Femur (tissue), 1 donor: ENCODE results near the gene SPINK1.
"Not testable (repeated sequence)": the region's sequence is repeated elsewhere in the genome, so short reads cannot be mapped to it uniquely, and the experiment has no call there.

Source experiments
- DNase-seq: peaks from one replicate; pipeline ENCODE4 v3.0.0-alpha.2; 2017

SPINK1 gene

DNA sequence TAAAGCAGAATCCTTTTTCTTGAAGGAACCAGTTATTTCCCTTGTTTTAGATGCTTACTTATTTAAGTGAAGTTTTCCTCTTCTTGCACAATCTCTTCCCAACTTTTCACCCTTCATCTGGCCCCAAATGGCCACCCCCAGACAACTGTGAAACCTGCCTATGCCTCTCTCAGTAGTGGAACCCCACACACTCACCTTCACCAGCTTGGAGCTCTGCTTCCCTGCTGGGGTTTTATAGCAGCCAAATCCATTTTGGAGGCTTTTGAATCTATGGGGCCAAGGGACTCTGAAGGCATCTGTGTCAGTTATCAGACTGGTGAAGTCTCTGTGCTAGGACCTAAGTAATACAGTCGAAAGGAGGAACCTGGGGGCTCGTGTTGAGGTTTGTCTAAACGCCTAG lies 22.9 kb upstream of the SPINK1 start:
- no peak for DNase-seq

DNA sequence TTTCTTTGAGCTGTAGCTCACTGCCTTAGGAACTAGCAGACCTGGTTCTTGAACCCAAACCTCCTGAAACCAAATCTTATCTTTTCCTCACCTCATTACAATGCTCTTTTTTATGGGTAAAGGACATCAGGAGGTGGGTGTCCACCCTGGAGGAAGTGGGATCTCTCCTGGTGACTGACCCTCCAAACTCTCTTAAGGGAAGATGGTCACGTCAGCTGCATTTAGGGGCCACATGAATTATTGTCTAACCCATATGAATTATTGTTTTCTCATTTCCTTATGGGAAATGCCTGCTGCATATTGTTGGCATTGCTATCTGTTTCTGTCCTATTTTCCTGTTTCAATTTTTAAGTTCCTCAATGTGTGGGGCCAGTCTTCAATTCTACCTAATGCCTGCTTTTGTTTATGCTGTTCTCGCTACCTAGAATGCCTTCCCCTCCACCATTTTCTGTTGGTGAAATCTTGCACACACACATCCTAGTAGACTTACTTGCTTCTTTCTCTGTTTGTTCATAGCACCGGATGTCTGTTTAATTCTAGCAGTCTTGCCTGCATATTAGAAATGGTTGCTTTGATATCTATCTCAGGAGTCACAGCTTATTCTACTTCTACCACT lies 22.0 kb upstream of the SPINK1 start:
- no peak for DNase-seq

DNA sequence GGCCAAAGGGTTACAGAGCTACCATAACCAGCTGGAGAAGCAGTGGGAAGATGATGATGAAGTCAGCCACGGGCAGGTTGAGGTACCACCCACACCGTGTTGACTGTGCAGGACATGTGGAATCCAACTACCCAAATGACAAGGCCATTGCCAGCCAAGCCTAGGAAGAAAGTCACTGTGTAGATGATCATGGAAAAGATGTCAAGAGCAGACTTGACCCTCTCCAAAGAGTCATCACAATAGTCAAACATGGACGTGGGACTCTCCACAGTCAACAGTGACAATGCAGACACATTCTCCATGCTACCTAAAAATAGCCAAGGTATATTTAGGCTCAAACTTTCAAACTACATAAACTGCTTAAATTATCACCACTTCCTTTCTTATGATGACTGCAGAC lies 20.9 kb upstream of the SPINK1 start:
- no peak for DNase-seq

DNA sequence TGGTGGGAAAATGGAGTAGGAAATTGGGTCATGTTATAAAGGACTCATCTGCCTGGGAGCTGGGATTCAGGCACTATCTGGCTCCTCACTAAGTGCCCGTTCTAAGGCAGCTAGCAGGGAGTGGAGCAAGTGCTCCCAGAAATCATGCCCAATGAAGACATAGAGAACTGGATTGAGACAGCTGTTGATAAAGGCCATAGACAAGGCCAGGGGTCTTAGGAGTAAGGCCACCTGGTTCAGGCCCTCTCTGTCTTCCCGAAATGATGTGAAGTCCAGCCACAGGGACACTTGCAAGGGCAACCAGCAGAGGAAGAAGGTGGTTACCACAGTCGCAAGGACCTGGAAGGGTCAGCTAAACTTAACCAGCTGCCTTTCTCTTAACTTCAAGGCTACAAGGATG lies 20.1 kb upstream of the SPINK1 start:
- DNase-seq: no peak

DNA sequence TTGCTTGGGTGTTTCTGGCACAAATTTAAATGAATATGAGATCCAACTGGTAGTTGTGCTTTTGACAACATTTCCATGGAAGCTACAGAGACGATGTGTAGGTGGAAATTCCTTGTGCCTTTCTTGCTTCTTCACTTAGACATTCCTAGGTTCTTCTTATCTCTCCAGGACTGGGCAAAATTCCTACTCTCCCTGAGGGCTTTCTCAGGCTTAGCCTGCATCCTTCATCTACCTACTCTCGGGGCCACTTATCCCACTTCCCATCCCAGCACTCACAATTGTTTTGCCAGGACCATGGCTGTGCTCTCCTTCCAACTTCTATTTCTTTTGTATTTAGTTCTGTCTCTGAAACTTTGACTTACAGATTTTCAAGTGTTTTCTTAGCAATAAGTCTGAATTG lies 17.8 kb upstream of the SPINK1 start:
- DNase-seq: no peak

DNA sequence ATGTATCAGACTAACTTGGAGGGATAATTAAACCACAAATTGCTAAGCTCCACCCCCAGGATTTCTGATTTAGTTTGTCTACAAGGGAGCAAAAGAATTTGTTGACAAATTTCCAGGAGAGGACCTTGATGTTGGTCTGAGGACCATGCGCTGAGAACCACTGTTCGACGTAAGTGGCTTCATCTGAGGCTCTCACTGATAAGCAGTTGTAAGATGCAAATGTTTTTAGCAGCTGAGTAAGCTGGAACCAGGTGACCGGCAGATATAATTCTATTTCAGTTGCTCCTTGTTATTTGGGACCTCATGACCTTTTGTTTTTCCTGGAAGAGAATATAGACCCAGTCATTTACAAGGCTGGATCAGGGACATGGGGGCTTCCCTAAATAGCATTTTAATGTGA lies 14.1 kb upstream of the SPINK1 start:
- no peak for DNase-seq

DNA sequence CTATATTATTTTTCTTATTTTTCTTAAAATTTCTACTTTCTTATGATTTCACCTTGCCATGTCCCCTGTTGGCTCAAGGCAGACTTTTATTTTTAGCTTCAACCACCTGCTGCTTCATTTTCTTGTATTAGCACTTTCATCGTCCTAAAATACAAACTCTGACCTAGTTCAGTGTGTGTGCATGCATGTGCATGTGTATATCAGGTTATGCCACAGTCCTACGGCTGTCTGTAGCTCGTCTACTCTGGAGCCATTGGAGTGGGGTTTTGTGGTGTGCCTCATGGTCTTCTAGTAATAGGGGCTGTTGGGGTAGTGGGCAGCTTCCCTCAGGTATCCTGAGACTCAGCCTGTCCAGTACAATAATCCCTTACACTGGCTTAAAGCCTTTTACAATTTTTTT lies 13.4 kb upstream of the SPINK1 start:
- DNase-seq: no peak

DNA sequence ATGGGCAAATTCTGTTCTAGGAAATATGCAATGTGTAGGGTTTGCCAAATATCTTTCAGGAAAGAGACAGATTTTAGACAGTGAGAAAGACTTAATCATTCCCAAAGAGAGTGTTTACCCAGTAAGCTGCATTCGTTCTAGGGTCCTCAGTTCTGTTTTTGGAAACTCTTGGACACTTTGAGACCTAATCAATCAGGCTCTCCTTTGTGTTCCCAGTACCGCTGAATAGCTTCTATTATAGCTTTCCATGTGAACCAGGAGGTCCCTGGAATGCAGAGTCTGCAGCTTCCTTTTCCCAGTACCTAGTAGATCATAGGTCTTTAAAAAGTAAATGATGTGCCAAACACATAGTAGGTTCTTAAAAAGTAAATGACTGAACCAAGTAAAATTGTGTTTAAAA lies 11.4 kb upstream of the SPINK1 start:
- no peak for DNase-seq

DNA sequence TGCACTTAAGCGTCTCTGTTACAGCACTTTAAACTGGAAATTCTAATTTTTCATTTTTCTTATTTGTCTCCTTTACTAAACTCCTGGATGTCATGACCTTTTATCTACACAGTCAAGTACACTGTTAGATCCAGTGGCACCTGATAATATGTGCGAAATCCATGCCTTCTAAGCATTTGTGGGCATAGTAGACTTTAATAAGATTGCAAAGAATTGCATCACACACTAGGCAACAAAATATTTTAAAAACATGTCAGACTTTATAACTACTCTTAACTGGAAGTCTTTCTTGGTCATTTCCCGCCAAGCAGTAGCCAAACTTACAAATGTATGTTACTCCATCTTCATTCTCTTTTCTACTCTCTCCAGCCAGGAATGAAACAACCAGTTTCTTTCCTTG lies 5.0 kb upstream of the SPINK1 start:
- no peak for DNase-seq

DNA sequence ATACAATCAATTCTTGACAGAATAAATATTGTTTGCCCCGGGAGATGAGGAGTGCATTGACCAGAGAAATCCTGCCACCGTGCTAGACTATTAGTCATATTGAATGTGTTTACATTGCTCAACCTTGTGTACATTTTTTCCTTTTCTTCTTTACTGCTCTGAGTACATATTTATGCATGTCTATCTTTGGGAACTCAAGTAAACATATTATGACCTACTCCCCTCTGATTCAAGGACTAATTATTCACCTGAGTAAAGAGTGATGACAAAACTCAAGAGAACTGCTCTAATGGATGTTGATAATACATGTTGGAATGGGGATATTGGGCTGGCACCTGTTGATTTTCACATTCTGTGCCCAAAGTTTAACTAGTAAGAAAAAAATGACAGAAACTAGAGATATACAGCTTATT lies 3.9 kb upstream of the SPINK1 start:
- no peak for DNase-seq

DNA sequence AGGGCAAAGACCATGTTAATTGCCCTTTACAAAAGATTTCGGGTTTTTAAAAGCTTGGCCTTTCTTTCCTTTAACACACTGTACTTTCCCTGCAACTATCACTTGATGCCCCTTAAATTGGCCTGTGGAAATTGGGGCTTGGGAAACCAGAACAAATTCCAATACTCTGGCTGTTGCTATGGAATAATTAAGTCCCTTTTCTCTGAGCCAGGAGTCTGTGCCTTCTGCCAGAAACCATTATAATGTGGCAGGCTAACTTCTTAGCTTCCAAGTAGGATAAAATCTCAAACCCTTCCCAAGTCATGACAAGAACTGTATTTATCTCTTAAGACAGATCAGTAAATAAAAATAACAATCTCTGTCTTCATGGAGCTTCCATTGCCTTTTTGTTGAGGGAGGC lies 1.1 kb upstream of the SPINK1 start:
- no peak for DNase-seq

DNA sequence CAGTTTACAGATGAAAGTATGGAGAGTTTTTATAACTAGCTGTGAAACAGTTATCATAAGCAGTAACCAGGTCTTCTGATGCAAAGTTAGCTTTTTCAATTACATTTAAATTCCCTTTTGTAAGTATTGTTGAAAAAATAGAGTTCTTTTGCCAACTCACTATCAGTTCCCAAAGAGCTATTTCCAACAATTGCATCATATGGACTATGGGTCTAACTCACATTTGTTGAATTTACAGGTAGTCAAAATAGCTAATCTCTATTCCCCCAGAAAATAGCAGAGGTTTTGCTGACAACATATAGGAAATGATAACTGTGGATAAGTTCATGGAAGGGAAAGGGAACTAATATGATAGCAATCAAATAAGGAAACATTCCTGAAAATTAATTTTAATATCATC lies 1.4 kb downstream of the SPINK1 start:
- no peak for DNase-seq

DNA sequence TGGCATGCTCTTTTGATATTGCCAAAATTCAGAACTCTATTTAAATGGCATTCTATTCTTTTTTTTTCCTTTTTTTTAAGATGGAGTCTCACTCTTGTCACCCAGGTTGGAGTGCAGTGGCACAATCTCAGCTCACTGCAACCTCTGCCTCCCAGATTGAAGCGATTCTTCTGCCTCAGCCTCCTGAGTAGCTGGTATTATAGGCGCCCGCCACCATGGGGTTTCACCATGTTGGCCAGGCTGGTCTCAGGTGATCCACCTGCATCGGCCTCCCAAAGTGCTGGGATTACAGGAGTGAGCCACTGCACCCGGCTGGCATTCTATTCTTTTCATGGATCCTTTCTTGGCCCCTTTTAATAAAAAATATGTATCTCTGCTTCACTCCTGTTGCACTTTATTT lies 4.5 kb downstream of the SPINK1 start:
- not testable (repeated sequence) for DNase-seq

DNA sequence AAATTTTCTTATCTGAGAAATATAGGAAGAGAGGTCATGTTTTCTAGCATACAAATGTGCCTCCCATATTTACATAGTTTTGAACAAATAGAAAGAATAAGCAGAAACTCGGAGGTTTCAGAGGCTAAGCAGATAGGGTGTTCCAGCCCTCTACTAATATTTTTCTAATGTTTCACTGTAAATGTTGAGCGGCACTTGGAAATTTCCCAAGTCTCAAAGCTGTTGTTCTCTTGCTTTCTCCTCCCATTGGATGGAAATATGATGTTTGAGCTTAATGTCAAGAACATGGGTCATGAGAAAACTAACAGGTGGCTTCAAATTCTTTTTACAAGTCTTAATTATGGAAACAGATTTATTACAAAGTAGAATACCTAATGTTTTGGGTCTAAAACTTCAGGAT lies 5.1 kb downstream of the SPINK1 start:
- DNase-seq: no peak

DNA sequence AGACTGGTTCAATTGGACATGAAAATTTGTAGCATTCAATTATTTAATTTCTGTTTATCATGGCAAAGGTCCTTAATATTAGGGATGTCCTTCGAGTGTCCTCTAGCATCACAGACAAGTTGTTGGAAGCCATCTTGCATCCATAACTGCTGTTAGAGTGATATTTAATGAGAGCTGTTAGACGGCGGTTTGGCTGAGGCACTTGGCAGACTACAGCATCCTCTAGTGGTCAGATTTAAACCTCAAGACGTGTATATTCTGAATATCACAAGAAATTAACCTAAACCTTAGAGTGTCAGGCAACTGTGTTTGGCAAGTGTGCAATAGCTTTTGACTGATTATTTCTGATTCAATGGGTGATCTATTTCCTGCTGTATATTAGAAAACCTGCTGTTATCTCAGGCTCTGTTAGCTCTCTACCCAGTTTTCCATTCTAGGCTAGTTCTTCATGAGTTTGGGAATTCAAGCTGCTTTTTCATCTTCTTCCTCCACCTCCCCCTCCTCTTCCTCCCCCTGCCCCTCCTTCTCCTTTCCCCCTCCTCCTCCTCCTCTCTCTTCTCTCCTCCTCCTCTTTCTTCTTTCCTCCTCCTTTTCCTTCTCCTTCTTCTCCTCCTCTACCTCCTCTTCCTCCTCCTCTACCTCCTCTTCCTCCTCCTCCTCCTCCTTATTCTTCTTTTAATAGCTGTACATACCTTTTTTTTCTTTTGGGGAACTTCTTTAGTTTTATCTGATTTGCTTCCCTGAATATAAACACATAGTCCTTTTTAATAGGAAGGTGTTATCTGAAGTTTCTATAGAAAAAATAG lies 8.6 kb downstream of the SPINK1 start:
- DNase-seq: peak; percentile 66

DNA sequence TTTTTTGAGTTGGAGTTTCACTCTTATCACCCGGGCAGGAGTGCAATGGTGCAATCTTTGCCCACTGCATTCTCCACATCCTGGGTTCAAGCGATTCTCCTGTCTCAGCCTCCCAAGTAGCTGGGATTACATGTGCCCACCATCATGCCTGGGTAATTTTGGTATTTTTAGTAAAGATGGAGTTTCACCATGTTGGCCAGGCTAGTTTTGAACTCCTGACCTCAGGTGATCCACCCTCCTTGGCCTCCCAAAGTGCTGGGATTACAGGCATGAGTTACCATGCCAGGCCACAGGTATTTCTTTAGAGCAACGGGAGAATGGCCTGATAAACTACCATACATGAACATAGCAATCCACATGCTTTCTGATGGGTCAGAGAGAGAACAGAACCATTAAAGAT lies 9.2 kb downstream of the SPINK1 start:
- DNase-seq: not testable (repeated sequence)

DNA sequence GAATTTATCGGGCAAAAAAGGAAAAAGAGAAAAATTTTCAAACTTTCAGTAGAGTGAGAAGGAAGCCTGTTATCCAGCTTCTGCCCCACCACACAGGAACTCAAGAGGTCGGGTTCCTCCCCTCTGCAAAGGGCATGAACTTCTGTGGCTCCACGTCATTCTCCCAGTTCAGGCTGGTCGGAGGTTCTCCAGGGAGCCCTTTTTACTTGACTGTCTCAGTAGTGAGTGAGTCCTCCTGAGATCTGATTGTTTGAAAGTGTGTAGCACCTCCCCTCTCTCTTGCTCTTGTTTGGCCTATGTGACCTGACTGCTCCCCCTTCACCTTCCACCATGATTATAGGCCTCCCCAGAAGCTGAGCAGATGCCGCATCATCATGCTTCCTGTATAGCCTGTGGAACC lies 9.7 kb downstream of the SPINK1 start:
- DNase-seq: no peak

DNA sequence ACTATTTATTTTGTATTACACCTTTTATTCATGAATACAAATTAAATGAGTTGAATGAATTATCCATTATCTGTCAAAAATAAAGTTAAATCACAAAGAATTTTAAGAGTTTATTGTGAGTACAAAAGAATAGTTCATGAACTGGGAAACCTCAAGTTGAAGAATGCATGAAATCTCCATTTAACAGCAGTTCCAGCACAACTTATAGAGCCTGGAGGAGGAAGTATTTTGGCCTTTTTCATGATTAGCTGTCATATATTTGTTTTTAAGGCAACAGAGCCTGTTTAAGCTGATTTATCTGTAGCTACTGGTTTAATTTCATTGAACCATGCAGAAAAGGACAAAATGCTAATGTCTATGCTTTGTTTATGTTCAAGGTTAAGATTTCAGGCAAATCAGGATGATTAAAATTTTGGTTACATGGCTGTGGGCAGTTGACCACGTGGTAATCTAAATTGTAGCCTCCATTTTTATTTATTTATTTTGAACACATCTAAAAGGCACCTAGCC lies 12.2 kb downstream of the SPINK1 start:
- DNase-seq: no peak

DNA sequence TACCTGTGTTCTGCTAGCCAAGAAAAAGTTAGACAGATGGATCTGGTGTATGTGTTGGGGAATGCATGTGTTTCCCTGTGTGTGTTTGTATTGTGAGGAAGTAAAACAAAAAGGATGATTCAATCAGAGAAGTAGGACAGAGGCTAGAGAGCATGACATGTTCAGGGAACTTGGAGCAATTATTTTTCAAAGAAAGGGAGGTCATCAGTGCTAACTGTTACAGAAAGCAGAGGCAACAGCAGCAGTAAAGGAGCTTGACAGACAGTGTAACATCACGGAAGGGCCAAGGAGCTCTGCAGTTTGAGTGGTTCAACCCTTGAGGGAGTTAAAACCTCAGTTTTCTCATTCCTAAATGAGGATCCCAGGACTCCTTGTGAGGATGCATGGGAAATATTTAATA lies 13.2 kb downstream of the SPINK1 start:
- no peak for DNase-seq

DNA sequence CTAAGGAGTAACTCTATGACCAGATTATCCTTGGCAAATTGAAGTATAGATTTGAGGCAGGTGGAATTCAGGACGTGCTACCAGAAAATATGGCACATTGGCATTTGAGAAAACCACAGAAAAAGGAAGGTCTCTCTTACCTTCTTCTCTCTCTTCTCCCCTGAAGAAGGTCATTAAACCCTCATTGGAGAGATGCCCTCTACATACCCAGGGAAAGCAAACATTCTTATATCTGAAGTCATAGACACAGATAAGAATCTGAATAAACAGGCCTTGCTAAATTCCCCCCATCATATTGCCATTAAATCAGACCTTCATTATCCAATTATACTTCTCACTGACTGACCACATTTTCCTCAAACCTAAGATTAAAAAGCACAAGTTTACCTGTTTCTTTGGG lies 17.8 kb downstream of the SPINK1 start:
- DNase-seq: no peak

DNA sequence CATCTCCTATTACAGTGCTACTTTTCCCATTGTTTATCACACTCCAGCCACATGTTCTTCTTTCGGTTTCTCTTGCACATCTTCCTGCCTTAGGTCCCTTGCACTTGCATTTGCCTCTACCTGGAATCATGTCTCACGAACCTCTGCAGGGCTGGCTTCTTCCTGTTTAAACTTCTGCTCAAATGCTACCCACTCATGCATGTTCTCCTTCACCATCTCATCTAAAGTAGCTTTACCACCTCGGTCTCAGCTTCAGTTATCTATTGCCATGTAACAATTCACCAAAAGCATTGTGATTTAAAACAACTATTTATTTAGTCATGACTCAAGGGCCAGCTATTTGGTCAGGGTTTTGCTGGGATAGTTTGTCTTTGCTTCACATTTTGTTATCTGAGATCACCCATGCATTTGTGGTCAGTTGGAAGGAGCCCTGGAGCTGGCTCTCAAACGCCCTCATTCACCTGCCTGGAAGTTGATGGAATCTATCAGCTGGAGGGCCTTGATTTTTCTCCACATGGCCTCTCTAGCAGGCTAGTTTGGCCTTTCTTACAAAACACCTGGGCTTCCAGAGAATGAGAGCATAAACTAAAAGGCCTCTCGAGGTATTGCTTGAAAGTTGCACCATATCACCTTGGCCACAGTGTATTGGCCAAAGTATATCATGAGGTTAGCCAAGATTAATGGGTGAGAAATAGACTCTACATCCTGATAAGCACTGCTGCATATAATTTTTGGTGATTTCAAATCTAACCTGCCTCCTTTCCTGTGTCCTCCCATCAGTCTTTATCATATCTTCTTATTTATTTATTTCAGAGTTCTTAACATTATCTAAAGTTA lies 21.4 kb downstream of the SPINK1 start:
- no peak for DNase-seq

DNA sequence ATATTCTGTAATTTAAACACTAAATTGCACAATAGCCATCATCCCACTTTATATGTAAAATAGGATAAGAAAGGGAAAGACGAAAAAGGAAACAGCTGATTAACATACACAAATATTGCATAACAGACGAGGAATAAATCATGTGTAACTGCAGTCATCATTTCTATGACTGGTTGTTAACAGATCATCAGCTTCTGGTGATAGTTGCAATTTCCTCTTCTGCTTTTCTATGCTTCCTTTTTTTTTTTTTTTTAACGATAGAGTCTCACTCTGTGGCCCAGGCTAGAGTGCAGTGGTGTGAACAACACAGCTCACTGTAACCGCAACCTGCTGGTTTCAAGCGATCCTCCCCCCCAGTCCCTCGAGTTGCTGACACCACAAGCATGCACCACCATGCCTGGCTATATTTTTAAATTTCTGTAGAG lies 26.4 kb downstream of the SPINK1 start:
- DNase-seq: peak; percentile 29

DNA sequence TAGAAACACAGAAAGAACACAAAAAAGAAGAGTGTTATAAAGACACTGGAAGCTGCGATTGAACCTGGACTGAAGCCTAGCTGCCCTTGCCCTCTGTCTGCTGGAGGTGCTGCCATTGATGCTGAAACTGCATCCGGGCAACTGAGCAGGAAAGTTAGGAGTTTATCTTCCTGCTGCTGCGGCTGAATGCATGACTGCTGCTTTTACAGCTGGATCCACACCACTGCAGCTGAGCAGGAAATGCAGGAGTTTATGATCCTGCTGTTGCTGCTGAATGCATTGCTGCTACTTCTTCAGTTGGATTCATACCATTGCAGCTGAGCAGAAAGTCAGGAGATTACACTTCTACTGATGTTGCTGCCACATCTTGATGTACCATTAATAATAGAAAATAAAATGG lies 27.1 kb downstream of the SPINK1 start:
- no peak for DNase-seq

DNA sequence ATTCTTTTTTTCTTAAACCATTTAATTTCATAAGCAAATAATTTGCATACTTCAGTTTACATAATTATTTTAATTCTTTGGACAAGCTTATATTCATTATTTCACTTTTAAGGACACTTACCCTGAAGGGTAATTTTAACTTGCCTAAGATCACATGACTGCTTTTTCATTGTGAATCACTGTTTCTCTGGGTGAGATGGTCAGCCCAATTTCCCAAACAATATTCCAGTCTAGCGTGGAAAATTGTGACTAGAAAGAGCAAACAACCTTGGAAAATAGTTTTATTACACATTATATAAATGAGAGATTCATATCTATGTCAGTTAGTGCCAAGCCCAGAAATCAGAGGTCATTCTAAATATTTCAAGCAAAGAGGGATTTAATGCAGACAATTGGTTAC lies 27.5 kb downstream of the SPINK1 start:
- no peak for DNase-seq
